SK-N-MC (cell line): ENCODE data around the gene LGI4.

Experiments used
- DNase-seq: peaks from one replicate; pipeline ENCODE4 v3.0.0-alpha.2; 2011; ENCODE audit warnings: low read depth, low spot score
- H3K27ac ChIP-seq: fragments of 200-600 bp; sonication (generic); 2 replicates; pipeline ENCODE4 v1.5.1; 2016; ENCODE audit warnings: mixed run types
- H3K36me3 ChIP-seq: fragments of 200-600 bp; sonication (generic); 2 replicates; pipeline ENCODE4 v1.6.1; 2017; ENCODE audit warnings: antibody characterized with exemption, low read length, mixed read lengths; ENCODE audit not compliant: insufficient read depth
- H3K4me3 ChIP-seq: fragments of 200-600 bp; sonication (generic); 2 replicates; pipeline ENCODE4 v1.5.1; 2016
- H3K9ac ChIP-seq: fragments of 200-600 bp; sonication (generic); 2 replicates; pipeline ENCODE4 v1.8.0; 2017; ENCODE audit warnings: mixed run types, mixed read lengths; ENCODE audit not compliant: insufficient read length
- H3K9me3 ChIP-seq: fragments of 200-600 bp; sonication (generic); 2 replicates; pipeline ENCODE4 v1.6.1; 2017; ENCODE audit warnings: low read depth, mild to moderate bottlenecking, antibody characterized with exemption, low read length, moderate library complexity, mixed read lengths
- EZH2 ChIP-seq: fragments of 200-600 bp; sonication (generic); IDR thresholded peaks from one replicate; pipeline ENCODE4 v1.6.1; 2017; ENCODE audit warnings: antibody characterized with exemption
- FOXP2 ChIP-seq: optimal IDR thresholded peaks from 2 replicates; pipeline ENCODE3; 2011; ENCODE audit warnings: mild to moderate bottlenecking, moderate library complexity; ENCODE audit not compliant: insufficient read depth; ENCODE audit errors: extremely low read length, control extremely low read depth
- POLR2AphosphoS5 ChIP-seq: IDR thresholded peaks from 2 replicates; pipeline ENCODE4 v1.6.1; 2012; ENCODE audit warnings: mild to moderate bottlenecking, low read depth, low read length, borderline replicate concordance

The LGI4 gene

GRCh38 chr19:35093430-35093829, 41.4 kb downstream of the LGI4 start:
- Histone ChIP-seq H3K9me3 (no peaks in the 10 kb centered on the region), H3K9ac (no peak overlapping the region), H3K36me3 (no peaks in the 10 kb centered on the region), H3K27ac (no peak overlapping the region), H3K4me3 (no peak overlapping the region)
- TF ChIP-seq FOXP2 (no peak), POLR2AphosphoS5 (no peak), EZH2 (no peak)
- DNase-seq = no peak

GRCh38 chr19:35090506-35091214, 44.2 kb downstream of the LGI4 start:
- no peak overlapping the region for H3K4me3 ChIP-seq

GRCh38 chr19:35090160-35090505, 44.7 kb downstream of the LGI4 start:
- DNase-seq = no peak
- Histone ChIP-seq H3K4me3 (no peak overlapping the region), H3K27ac (no peak overlapping the region), H3K9me3 (no peaks in the 10 kb centered on the region), H3K36me3 (no peaks in the 10 kb centered on the region), H3K9ac (no peak overlapping the region)
- TF ChIP-seq POLR2AphosphoS5 = no peak
- TF ChIP-seq FOXP2 = no peak
- no peak for TF ChIP-seq EZH2

More at GRCh38 chr19:35090506-35091214, 44.2 kb downstream of the LGI4 start:
- no peak for DNase-seq
- Histone ChIP-seq H3K36me3 (no peaks in the 10 kb centered on the region), H3K9me3 (no peaks in the 10 kb centered on the region), H3K9ac (no peak overlapping the region), H3K27ac (no peak overlapping the region)
- TF ChIP-seq POLR2AphosphoS5 (no peak), FOXP2 (no peak), EZH2 (no peak)

GRCh38 chr19:35089554-35089953, 45.3 kb downstream of the LGI4 start:
- Histone ChIP-seq H3K27ac (no peak overlapping the region), H3K36me3 (no peaks in the 10 kb centered on the region), H3K9me3 (no peaks in the 10 kb centered on the region), H3K4me3 (no peak overlapping the region), H3K9ac (no peak overlapping the region)
- no peak for DNase-seq
- no peak for TF ChIP-seq EZH2
- no peak for TF ChIP-seq FOXP2
- no peak for TF ChIP-seq POLR2AphosphoS5

GRCh38 chr19:35088131-35088913, 46.5 kb downstream of the LGI4 start:
- TF ChIP-seq FOXP2 (no peak), EZH2 (no peak), POLR2AphosphoS5 (no peak)
- Histone ChIP-seq H3K9ac (no peak overlapping the region), H3K4me3 (no peak overlapping the region), H3K27ac (no peak overlapping the region), H3K36me3 (no peaks in the 10 kb centered on the region), H3K9me3 (no peaks in the 10 kb centered on the region)
- DNase-seq = no peak

- H3K4me3 ChIP-seq = no peak overlapping the region
- DNase-seq = no peak
- H3K27ac ChIP-seq = no peak overlapping the region
- TF ChIP-seq EZH2 (no peak), POLR2AphosphoS5 (no peak), FOXP2 (no peak)
- no peak overlapping the region for H3K9ac ChIP-seq
- no peaks in the 10 kb centered on the region for H3K9me3 ChIP-seq
- no peaks in the 10 kb centered on the region for H3K36me3 ChIP-seq
Measured at GRCh38 chr19:35087393-35087792, 47.5 kb downstream of the LGI4 start.

- no peak for DNase-seq
- H3K9me3 ChIP-seq = no peaks in the 10 kb centered on the region
- no peak overlapping the region for H3K9ac ChIP-seq
- TF ChIP-seq POLR2AphosphoS5 = no peak
- TF ChIP-seq FOXP2 = no peak
- no peak for TF ChIP-seq EZH2
- no peak overlapping the region for H3K4me3 ChIP-seq
- H3K27ac ChIP-seq = no peak overlapping the region
- H3K36me3 ChIP-seq = no peaks in the 10 kb centered on the region
Measured at GRCh38 chr19:35086455-35086854, 48.4 kb downstream of the LGI4 start.

GRCh38 chr19:35085947-35086346, 48.9 kb downstream of the LGI4 start:
- no peak overlapping the region for H3K4me3 ChIP-seq

More at GRCh38 chr19:35085947-35086346, 48.9 kb downstream of the LGI4 start:
- TF ChIP-seq FOXP2 (no peak), EZH2 (no peak), POLR2AphosphoS5 (no peak)
- no peak overlapping the region for H3K27ac ChIP-seq
- H3K36me3 ChIP-seq = no peaks in the 10 kb centered on the region
- no peak overlapping the region for H3K9ac ChIP-seq
- DNase-seq = no peak
- H3K9me3 ChIP-seq = no peaks in the 10 kb centered on the region
